ENCODE data around the gene PIP5K1B.

Gene PIP5K1B

GRCh38 chr9:68731857-68732256 lies 26.8 kb downstream of the PIP5K1B start:
- H3K4me3 ChIP-seq (ENCODE audit: low read depth, low read length), result no peak overlapping the region

DNA sequence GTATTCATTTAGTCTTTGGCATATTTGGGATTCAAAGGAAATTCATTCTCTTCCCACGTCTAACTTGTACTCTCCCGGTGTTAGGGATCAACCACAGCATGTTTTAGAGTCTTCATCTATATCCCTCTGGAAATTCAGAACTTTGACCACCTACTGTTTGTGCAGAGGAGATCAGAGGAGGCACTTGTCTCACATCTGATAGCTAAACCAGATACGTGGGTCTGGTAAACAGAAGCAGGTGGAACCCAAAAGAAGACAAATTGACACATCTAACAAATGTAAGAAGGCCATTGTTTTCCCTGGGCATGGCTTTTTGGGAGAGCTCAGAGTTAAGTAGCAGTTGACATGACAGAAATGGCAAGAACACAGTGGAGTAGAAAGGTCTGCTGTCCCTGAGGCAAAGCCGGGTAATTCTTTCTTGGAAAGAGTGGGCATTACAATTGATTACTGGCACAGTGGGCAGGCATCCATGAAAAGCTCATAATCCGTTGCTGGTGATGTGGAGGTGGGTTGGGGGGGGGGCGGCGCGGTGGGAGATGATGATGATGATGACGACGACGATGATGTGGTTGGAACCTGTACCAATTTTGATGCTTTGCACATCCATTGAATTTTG lies 27.5 kb downstream of the PIP5K1B start:
- H3K4me3 ChIP-seq (ENCODE audit: low read depth, low read length), result no peak overlapping the region

GRCh38 chr9:68733021-68733405 lies 28.0 kb downstream of the PIP5K1B start:
- no peak overlapping the region for H3K4me3 ChIP-seq (ENCODE audit: low read depth, low read length)

DNA sequence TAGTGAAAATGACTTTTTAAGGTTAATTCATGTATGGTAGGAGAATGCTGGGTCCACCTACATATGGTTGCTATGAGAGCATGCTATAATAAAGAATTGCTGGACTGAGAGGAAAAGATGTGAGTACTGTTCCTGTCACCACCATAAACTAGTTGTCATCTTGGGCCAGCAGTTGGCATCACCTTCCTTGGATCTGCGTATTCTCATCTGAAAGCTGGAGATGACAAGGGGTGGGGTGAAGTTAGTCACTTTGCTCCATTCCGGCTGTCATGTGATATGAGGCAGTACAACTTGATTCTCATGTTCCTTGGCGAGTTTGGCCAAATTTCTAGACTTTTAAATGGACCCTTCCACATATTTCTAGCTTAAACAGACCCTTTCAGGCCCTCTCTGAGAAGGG lies 33.3 kb downstream of the PIP5K1B start:
- no peak overlapping the region for H3K4me3 ChIP-seq (ENCODE audit: low read depth, low read length)

GRCh38 chr9:68739621-68740174 lies 34.7 kb downstream of the PIP5K1B start:
- H3K4me3 ChIP-seq (ENCODE audit: low read depth, low read length), result no peak overlapping the region

GRCh38 chr9:68740561-68740960 lies 35.5 kb downstream of the PIP5K1B start:
- no peak overlapping the region for H3K4me3 ChIP-seq (ENCODE audit: low read depth, low read length)

- H3K4me3 ChIP-seq (ENCODE audit: low read depth, low read length), result no peak overlapping the region
These were observed 36.2 kb downstream of the PIP5K1B start for GRCh38 chr9:68741234-68741633.

GRCh38 chr9:68741704-68742332 lies 36.8 kb downstream of the PIP5K1B start:
- no peak overlapping the region for H3K4me3 ChIP-seq (ENCODE audit: low read depth, low read length)

DNA sequence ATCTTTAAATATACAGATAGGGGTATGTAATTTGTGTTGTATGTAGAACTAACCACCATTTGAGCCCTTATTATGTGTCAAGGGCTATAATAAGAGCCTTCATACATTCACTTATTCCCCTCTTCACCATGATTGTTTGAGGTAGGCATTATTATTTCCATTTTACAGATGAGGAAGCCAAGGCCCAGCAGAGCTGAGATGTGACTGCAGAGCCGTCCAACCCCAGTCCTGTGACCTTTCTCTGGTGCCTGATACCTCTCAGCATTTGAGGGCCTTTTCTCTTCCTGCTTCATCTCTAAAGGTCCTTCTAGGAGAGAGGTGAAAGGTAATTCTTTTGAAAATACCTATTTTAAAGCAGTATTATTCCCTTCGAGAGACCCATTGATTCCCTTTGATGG lies 37.3 kb downstream of the PIP5K1B start:
- H3K4me3 ChIP-seq (ENCODE audit: low read depth, low read length), result no peak overlapping the region

DNA sequence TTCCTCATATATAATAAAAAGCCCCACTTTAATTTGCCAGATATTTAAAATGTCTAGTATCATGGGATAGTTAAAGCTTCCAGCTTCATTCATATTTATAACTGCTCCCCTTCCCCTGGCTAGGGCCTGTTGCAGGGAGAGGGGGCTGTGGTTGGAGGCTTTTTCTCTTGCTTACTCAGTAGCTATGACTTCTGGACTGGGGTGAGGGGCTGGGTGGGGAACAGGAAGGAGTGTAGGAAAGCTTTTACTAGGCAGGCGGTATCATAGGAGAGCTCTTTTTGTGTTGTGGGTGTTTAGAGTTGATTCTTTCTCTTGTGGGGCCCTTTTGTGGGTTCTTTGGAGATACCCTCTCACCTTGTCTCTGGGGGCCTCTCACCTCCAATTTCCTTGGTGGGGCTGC lies 39.4 kb downstream of the PIP5K1B start:
- H3K4me3 ChIP-seq (ENCODE audit: low read depth, low read length), result no peak overlapping the region

DNA sequence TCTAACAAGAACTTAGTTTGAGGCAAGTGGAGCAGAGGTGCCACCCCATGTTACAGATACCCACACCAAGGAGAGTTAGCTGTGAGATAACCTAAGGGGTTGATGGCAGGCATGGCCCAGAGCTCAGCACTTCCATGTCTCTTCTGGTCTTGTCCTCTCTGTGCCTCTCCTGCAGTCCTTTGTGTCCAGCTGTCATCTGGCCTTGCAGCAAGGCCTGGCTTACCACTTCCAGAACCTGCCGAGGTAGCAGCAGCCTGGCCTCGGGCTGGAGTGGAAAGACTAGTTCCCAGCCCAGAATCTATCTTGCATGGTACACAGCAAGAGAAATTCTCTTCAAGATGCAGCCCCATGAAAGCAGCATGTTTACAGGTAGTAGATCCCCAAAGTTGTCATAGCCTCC lies 41.5 kb downstream of the PIP5K1B start:
- no peak overlapping the region for H3K4me3 ChIP-seq (ENCODE audit: low read depth, low read length)

- H3K4me3 ChIP-seq (ENCODE audit: low read depth, low read length), result no peak overlapping the region
These were observed 42.0 kb downstream of the PIP5K1B start for GRCh38 chr9:68747043-68747533.

- no peak overlapping the region for H3K4me3 ChIP-seq (ENCODE audit: low read depth, low read length)
These were observed 44.1 kb downstream of the PIP5K1B start for GRCh38 chr9:68749135-68749534.

DNA sequence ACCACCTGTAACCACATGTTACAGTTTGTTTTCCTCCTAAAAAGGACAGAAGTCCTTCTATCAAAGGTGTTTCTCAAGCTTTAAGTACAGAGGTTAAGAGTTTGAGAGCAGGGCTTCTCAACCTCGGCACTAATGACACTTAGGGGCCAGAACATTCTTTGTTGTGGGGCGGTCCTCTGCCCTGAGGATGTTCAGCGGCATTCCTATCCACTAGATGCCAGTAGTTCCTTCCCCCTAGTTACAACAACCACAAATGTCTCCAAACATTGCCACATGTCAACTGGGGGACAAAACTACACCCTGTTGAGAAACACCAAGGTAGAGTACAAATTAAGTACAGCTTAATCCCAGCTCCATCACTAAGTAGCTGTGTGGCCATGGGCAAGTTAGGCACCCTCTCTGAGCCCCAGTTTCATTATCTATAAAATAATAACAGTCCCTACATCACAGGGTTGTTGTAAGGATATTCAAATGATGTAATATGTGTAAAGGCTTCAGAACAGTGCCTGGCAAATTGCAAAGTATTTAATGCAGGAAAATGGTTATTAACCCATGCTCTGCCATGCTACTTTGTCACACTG lies 44.6 kb downstream of the PIP5K1B start:
- no peak overlapping the region for H3K4me3 ChIP-seq (ENCODE audit: low read depth, low read length)

- H3K4me3 ChIP-seq (ENCODE audit: low read depth, low read length), result no peak overlapping the region
These were observed 45.2 kb downstream of the PIP5K1B start for GRCh38 chr9:68750255-68750654.

- H3K4me3 ChIP-seq (ENCODE audit: low read depth, low read length), result no peak overlapping the region
These were observed 45.7 kb downstream of the PIP5K1B start for GRCh38 chr9:68750786-68751185.

DNA sequence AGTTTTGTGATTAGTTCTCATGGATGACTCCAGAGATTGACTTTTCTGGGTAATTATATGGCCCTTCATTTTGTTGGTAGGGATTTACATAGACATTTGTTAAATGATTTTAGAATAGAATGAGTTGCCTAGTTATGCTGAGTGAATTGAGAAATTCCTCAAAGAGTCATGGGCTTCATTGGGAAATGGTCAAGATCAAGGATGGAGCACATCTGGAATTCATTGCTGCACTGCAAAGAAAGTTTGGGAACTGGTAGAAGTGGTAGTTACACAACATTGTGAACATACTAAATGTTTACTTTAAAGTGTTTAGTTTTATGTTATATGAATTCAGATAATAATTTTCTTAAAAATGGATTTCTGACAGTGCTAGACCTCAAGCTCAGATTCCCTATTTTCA lies 46.5 kb downstream of the PIP5K1B start:
- no peak overlapping the region for H3K4me3 ChIP-seq (ENCODE audit: low read depth, low read length)

GRCh38 chr9:68755051-68755450 lies 50.0 kb downstream of the PIP5K1B start:
- H3K4me3 ChIP-seq (ENCODE audit: low read depth, low read length), result no peak overlapping the region

DNA sequence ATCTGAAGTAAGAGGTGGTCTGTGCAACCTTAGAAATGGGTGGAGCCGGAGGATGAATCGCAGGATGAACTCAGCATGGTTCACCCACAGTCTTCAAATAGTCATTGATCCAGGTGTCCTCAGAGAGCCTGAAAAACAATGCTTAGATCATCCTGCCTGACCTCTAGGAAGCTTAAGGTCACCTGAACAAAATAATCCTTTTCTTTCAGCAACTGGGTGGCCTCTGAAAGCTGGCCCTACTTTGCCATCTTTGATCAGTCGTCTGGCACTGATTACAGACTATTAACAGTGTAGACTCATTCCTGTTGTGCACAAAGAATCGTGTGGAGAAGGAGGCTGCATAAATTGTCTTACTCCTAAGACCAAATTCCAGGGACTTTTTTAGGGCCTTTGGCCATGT lies 50.7 kb downstream of the PIP5K1B start:
- no peak overlapping the region for H3K4me3 ChIP-seq (ENCODE audit: low read depth, low read length)

DNA sequence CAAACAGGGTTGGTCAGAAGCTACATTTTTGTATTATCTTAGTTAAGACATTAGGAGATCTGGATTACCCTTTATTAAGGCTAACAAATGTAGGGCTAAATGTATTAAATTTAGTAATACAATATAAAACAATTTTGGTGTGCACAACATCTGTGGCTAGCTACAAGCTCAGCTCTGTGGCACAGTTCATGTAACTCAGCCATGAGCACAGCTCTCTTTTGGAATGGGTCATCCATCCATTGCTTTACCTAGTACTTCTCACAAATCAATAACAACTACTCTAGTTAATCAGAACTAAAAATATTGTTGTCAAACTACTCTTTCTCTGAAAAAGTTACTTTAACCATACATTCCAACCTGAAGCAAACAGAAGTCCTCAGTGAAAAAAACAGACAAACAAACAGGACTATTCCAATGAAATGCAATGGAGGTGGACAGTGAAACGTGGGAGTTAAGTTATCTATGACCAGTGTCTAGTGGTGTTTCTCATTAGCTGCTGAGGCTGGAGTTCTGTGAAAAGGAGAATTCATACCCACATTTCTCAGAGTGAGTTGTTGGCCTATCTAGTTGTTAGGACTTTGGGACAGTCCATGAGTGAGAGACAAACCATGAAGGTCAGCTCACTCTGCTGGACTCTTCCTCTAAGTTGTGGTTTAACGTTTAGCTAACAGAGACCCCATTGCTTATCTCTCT lies 55.1 kb downstream of the PIP5K1B start:
- no peak overlapping the region for H3K4me3 ChIP-seq (ENCODE audit: low read depth, low read length)

DNA sequence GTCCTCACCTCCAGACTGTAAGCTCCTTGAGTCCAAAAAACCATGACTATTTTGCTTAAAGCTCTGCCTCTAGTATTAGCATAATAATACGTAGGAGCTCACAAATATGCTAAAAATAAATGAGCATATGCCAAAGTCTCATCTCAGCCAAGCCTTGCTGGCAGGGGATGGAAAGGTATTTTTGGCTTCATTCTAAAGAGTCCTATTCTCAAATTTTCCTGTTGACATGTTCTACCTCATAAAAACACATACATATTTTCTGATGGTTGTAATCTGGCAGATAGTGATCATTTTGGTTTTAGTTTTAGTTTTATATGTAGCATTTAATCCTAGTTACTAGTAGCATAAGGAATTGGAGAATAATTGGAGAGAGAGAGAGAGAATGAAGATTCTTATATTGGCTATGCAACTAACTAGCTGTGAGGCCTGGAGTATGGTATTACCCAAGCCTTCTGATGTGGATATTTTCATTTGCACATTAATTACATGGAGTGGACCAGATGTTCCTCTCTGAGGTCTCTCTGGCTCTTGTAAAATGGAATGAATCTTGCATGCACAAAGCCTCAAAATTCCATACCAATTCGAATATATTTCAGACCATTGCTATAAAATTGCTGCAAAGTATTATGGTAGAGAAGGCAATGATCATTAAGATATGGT lies 55.8 kb downstream of the PIP5K1B start:
- no peak overlapping the region for H3K4me3 ChIP-seq (ENCODE audit: low read depth, low read length)
